H1 (cell line): Measurements from ENCODE around the gene SLC51B. TPM values are rescaled to one million over a fixed set of nuclear protein-coding genes. Genes with fewer than 3 reads are reported as not detected.

Experiments
- polyA plus RNA-seq, 7 experiments: library from polyadenylated mRNA; depleted of rRNA in 3 of 7; stranded (reverse) in 5 of 7; unstranded in 2 of 7; fragments of >200 nt in 5 of 7; fragments of 200-250 nt in 2 of 7; gene quantifications; 1 replicate in 5 of 7; 2 replicates in 1 of 7; 4 replicates in 1 of 7; pipeline versions ENCODE4 v1.2.1 to v1.2.3, GENCODE V29; 2011 to 2013; ENCODE audit warnings: missing spikeins in 2 of 7, mixed read lengths in 2 of 7
- total RNA-seq: library from RNA; stranded (reverse); fragmentation: NEBNext Ultra II Directional; extraction: Animal tissue kit (Norgen Biotek cat#: 25700); gene quantifications from 2 replicates; pipeline ENCODE4 v1.2.1, GENCODE V29; 2021

The SLC51B gene
- total and polyA plus RNA-seq, 2 of the 8 experiments (the other 6 are each of a cell fraction or from before 2014, with no cell fraction given): not detected

Other genes starting within 250 kb of the SLC51B start
- 136 and 138 TPM in 2 replicates for gene PIF1, start 219.7 kb upstream of the SLC51B start, total RNA-seq
- gene PIF1, start 219.7 kb upstream of the SLC51B start, polyA plus RNA-seq (2011; rRNA removed): 73.3 and 109 TPM in 2 replicates
- 20.1 and 20.3 TPM in 2 replicates for gene PLEKHO2, start 203.5 kb upstream of the SLC51B start, total RNA-seq
- 16.9 and 19.7 TPM in 2 replicates for gene PLEKHO2, start 203.5 kb upstream of the SLC51B start, polyA plus RNA-seq (2011; rRNA removed)
- 5.0 and 5.7 TPM in 2 replicates for gene ANKDD1A, start 133.5 kb upstream of the SLC51B start, total RNA-seq
- 4.1 and 6.8 TPM in 2 replicates for gene ANKDD1A, start 133.5 kb upstream of the SLC51B start, polyA plus RNA-seq (2011; rRNA removed)
- 68.6 and 72.7 TPM in 2 replicates for gene SPG21, start 55.5 kb upstream of the SLC51B start, total RNA-seq
- 51.4 and 67.3 TPM in 2 replicates for gene SPG21, start 55.5 kb upstream of the SLC51B start, polyA plus RNA-seq (2011; rRNA removed)
- gene MTFMT, start 15.7 kb upstream of the SLC51B start, total RNA-seq: 16.5 and 20.8 TPM in 2 replicates
- 6.8 and 7.7 TPM in 2 replicates for gene MTFMT, start 15.7 kb upstream of the SLC51B start, polyA plus RNA-seq (2011; rRNA removed)
- 9.3 and 10.3 TPM in 2 replicates for gene RASL12, start 22.6 kb downstream of the SLC51B start, total RNA-seq
- gene RASL12, start 22.6 kb downstream of the SLC51B start, polyA plus RNA-seq (2011; rRNA removed): 9.5 and 16.7 TPM in 2 replicates
- gene KBTBD13, start 31.4 kb downstream of the SLC51B start, total RNA-seq: not detected in 2 replicates
- gene KBTBD13, start 31.4 kb downstream of the SLC51B start, polyA plus RNA-seq (2011; rRNA removed): not detected in 2 replicates
- gene UBAP1L, start 69.8 kb downstream of the SLC51B start, total RNA-seq: 1.3 and 1.7 TPM in 2 replicates
- gene UBAP1L, start 69.8 kb downstream of the SLC51B start, polyA plus RNA-seq (2011; rRNA removed): 0.67 and 1.3 TPM in 2 replicates
- 25.5 and 25.6 TPM in 2 replicates for gene PDCD7, start 88.4 kb downstream of the SLC51B start, total RNA-seq
- gene PDCD7, start 88.4 kb downstream of the SLC51B start, polyA plus RNA-seq (2011; rRNA removed): 9.9 and 11.5 TPM in 2 replicates
- gene CLPX, start 140.0 kb downstream of the SLC51B start, total RNA-seq: 53.6 and 56.4 TPM in 2 replicates
- gene CLPX, start 140.0 kb downstream of the SLC51B start, polyA plus RNA-seq (2011; rRNA removed): 9.7 and 10.5 TPM in 2 replicates
- not detected in 2 replicates for gene CILP, start 166.1 kb downstream of the SLC51B start, total RNA-seq
- gene CILP, start 166.1 kb downstream of the SLC51B start, polyA plus RNA-seq (2011; rRNA removed): 0.02 TPM in 1 of 2 replicates, not detected in the other
- gene PARP16, start 241.5 kb downstream of the SLC51B start, total RNA-seq: 3.7 and 5.0 TPM in 2 replicates
- 3.7 and 3.8 TPM in 2 replicates for gene PARP16, start 241.5 kb downstream of the SLC51B start, polyA plus RNA-seq (2011; rRNA removed)